Transverse colon (tissue), 4 donors: ENCODE data around the gene SLC13A4. TPM values are rescaled to one million over a fixed set of nuclear protein-coding genes. Genes with fewer than 3 reads are reported as not detected.

Experiments
- DNase-seq: peaks from one replicate; pipeline ENCODE4 v3.0.0-alpha.2; 2019
- H3K27ac ChIP-seq, 4 donors: fragments of 200-600 bp; sonication (generic); 2 replicates each; pipeline ENCODE4 v1.5.1; 2016 to 2018; ENCODE audit warnings: inconsistent platforms in 4 of 4
- H3K27me3 ChIP-seq: fragments of 200-600 bp; sonication (generic); 2 replicates; pipeline ENCODE4 v1.5.1; 2017; ENCODE audit warnings: inconsistent platforms
- H3K36me3 ChIP-seq, 4 donors: fragments of 200-600 bp; sonication (generic); 2 replicates each; pipeline ENCODE4 v1.5.1; 2017 to 2019; ENCODE audit warnings: inconsistent platforms in 4 of 4
- H3K4me1 ChIP-seq, 4 donors: fragments of 200-600 bp; sonication (generic); 2 replicates each; pipeline ENCODE4 v1.5.1; 2017 to 2020; ENCODE audit warnings: inconsistent platforms in 4 of 4
- H3K4me3 ChIP-seq, 4 donors: fragments of 200-600 bp; sonication (generic); 1 replicate in 1 of 4; 2 replicates in 3 of 4; pipeline versions ENCODE4 v1.5.1 to v1.6.1; 2017 to 2019; ENCODE audit warnings: inconsistent platforms in 4 of 4
- H3K9me3 ChIP-seq, 2 donors: fragments of 200-600 bp; sonication (generic); 2 replicates each; pipeline ENCODE4 v1.5.1; 2017 to 2019; ENCODE audit warnings: inconsistent platforms in 2 of 2
- CTCF ChIP-seq, 5 experiments: fragments of 200-600 bp in 3 of 5; fragments of 450-650 bp in 2 of 5; sonication (generic) in 3 of 5; IDR thresholded peaks; 1 replicate in 2 of 5; 2 replicates in 3 of 5; pipeline ENCODE4 v1.5.1; 2016 to 2017; ENCODE audit warnings: antibody characterized with exemption in 5 of 5, inconsistent platforms in 3 of 5, mild to moderate bottlenecking in 2 of 5, moderate library complexity in 1 of 5
- EP300 ChIP-seq: sonication (generic); formaldehyde crosslinking; IDR thresholded peaks from one replicate; pipeline ENCODE4 v1.6.1; 2017; ENCODE audit warnings: antibody characterized with exemption, low read depth
- POLR2A ChIP-seq: fragments of 450-650 bp; IDR thresholded peaks from one replicate; pipeline ENCODE4 v1.6.1; 2016; ENCODE audit warnings: antibody characterized with exemption, mild to moderate bottlenecking, moderate library complexity
- POLR2AphosphoS5 ChIP-seq, 3 donors: sonication (generic); formaldehyde crosslinking; IDR thresholded peaks; one replicate each; pipeline ENCODE4 v1.6.1; 2016; ENCODE audit warnings: antibody characterized with exemption in 3 of 3
- WGBS, 2 donors: methylation state at CpG; one replicate each; pipeline ENCODE4 v1.1.5; 2018; ENCODE audit warnings: low coverage in 1 of 2; 5-methylcytosine and 5-hydroxymethylcytosine counted together
- in situ Hi-C, 4 donors: fragments of 200-750 bp; cut with MboI; loops; one replicate each; pipeline versions ENCODE4 v1.15.0 to v1.15.1; 2017; ENCODE audit warnings: low sequenced_read_pairs in 3 of 4, low pct_ligation_motif_present in 1 of 4, low pct_unique_long_range_greater_than_20kb in 1 of 4
- intact Hi-C: fragments of 100-400 bp; cut with DNase I; formaldehyde crosslinking; loops from one replicate; pipeline ENCODE4 v1.15.1; 2023; ENCODE audit warnings: low total_unique reads
- total RNA-seq, 4 donors: library from RNA; depleted of rRNA; stranded (reverse); fragments of >200 nt; gene quantifications; one replicate each; pipeline ENCODE4 v1.1.0, GENCODE V29; 2016

Gene SLC13A4
- total RNA-seq, 4 donors from 2014 or later, result 3.0 to 15.3 TPM; not detected in 2

- Histone ChIP-seq H3K4me1 (no peaks in the 10 kb centered on the region), H3K36me3 (no peaks in the 10 kb centered on the region), H3K4me3 (no peak overlapping the region), H3K27me3 (no peaks in the 10 kb centered on the region), H3K27ac (no peak overlapping the region), H3K9me3 (no peaks in the 10 kb centered on the region)
- no peak for DNase-seq
- 82 to 83% methylated on average over 3 of the region's 3 CpGs for WGBS, 2 donors
- intact Hi-C loops (loop anchor here (10.0 kb wide), 1 partner anchor 323 kb away; no protein-coding TSS in a partner anchor), in situ Hi-C loops (no loop called here)
- TF ChIP-seq POLR2AphosphoS5 (IDR thresholded peaks at IDR 0.05) (no peak), EP300 (no peak), POLR2A (no peak), CTCF (IDR thresholded peaks at IDR 0.05) (no peak)
Measured at GRCh38 chr7:135682191-135682590, 45.8 kb downstream of the SLC13A4 start.

- in situ Hi-C loops, result no loop called here
- Histone ChIP-seq H3K4me3 (no peak overlapping the region), H3K27me3 (no peaks in the 10 kb centered on the region), H3K27ac (no peak overlapping the region), H3K36me3 (no peaks in the 10 kb centered on the region), H3K4me1 (no peaks in the 10 kb centered on the region), H3K9me3 (no peaks in the 10 kb centered on the region)
- WGBS, 2 donors, result 66% methylated on average over 5 of the region's 5 CpGs; no CpG with 5 or more reads in 1 of the 2 donors
- no peak for DNase-seq
- no peak for TF ChIP-seq POLR2AphosphoS5 (IDR thresholded peaks at IDR 0.05)
- TF ChIP-seq CTCF (IDR thresholded peaks at IDR 0.05), result no peak
- TF ChIP-seq EP300, result no peak
- TF ChIP-seq POLR2A, result no peak
- intact Hi-C loops, result loop anchor here (10.0 kb wide), 1 partner anchor 323 kb away; no protein-coding TSS in a partner anchor
Measured at GRCh38 chr7:135681762-135682161, 46.2 kb downstream of the SLC13A4 start.

GRCh38 chr7:135678612-135679575 is 49.1 kb downstream of the SLC13A4 start:
- WGBS, 2 donors, result 67% methylated on average over 1 to 4 of the region's 4 CpGs
- Histone ChIP-seq H3K27me3 (no peaks in the 10 kb centered on the region), H3K4me3 (no peak overlapping the region), H3K36me3 (peaks cover 0 to 9% (median 2%) of the 10 kb centered on the region in 4 donors), H3K27ac (no peak overlapping the region), H3K4me1 (no peaks in the 10 kb centered on the region), H3K9me3 (no peaks in the 10 kb centered on the region)
- in situ Hi-C loops (loop anchor here in 1 of 4 donors (10.0 kb wide), 1 partner anchor 326 kb away; no protein-coding TSS in a partner anchor), intact Hi-C loops (no loop called here)
- TF ChIP-seq EP300 (no peak), POLR2AphosphoS5 (IDR thresholded peaks at IDR 0.05) (no peak), CTCF (IDR thresholded peaks at IDR 0.05) (no peak), POLR2A (no peak)
- no peak for DNase-seq

GRCh38 chr7:135673360-135673706 is 54.7 kb downstream of the SLC13A4 start:
- intact Hi-C loops, result no loop called here
- TF ChIP-seq CTCF (IDR thresholded peaks at IDR 0.05), result no peak
- TF ChIP-seq POLR2AphosphoS5 (IDR thresholded peaks at IDR 0.05), result no peak
- DNase-seq, result no peak
- 68 to 86% methylated on average over 6 of the region's 6 CpGs for WGBS, 2 donors
- in situ Hi-C loops, result loop anchor here (10.0 to 25.0 kb wide), 3 partner anchors 289 to 339 kb away; no protein-coding TSS in a partner anchor
- peaks cover 0 to 14% (median 8%) of the 10 kb centered on the region in 4 donors for H3K4me1 ChIP-seq
- H3K36me3 ChIP-seq, result peaks cover 0 to 9% (median 2%) of the 10 kb centered on the region in 4 donors
- H3K4me3 ChIP-seq, result no peak overlapping the region
- H3K27me3 ChIP-seq, result no peaks in the 10 kb centered on the region
- H3K27ac ChIP-seq, result peak overlapping the region in 2 of 4 donors; percentile 3 to 35
- H3K9me3 ChIP-seq, result no peaks in the 10 kb centered on the region
